ENCODE measurements around the gene TRIM62.
"Not testable (repeated sequence)": the region's sequence is repeated elsewhere in the genome, so short reads cannot be mapped to it uniquely, and the experiment has no call there.

The TRIM62 gene

DNA sequence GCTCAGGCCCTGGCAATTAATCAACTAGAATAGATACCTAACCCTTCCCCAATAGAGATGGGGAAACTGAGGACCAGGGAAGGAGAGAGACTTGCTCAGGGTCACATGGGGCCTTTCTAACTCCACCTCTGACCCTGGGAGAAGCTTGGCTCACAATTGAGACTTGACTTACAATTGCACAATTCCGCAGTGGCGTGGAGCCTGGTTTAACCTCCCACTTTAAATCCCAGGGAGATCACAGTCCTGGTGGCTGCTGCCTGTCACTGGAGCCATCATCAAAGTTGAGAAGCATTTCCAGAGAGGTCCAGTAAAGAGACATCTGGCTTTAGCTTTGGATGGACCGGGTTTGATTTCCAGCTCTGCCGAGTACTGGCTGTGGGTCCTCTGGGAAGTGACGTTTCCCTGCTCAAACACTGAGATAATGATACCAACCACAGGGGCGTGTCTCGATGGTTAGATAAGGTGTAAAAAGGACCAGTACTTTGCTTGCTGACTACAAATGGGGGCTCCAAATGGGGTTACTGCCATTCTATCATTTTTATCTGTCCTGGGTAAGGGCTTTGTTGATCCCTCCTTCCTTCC lies 39.3 kb downstream of the TRIM62 start:
- H3K4me3 ChIP-seq (ENCODE audit: low read depth, low read length), result no peak overlapping the region
- no peak for DNase-seq (ENCODE audit: low read depth)

DNA sequence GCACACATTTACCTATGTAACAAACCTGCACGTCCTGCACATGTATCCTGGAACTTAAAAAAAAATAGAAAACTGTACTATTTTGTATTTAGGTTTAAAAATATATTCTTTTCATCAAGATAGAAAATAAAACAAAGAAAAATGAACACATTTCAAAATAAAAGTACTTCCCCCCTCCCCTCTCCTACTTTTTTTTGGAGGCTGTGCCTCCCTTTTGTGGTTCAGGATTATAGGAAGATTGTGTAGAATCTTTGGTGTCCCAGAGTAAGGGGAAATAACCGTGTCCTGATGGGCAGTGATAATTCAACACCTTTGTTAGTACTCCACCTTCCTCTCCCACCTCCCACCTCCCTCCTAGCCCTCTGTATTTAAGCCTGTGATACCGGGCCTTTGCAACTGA lies 40.1 kb downstream of the TRIM62 start:
- no peak for DNase-seq (ENCODE audit: low read depth)
- no peak overlapping the region for H3K4me3 ChIP-seq (ENCODE audit: low read depth, low read length)

DNA sequence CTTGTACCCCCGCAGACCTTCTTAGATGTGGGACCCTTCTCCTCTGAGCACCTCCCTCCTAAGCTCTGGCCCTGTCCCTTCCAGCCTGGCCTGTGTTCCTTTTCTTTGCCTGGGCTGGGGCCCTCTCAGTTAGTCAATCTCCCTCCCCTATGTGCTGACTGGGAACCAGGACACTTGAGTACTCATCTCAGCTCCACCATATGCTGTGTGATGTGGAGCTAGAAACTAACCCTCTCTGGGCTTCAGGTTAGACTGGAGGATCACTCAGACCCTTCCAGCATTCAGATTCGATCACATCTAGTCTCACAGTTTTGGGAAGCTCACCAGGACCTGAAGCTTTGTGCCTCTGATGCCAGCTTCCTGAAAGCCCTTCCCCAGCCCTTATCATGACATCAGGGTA lies 40.6 kb downstream of the TRIM62 start:
- H3K4me3 ChIP-seq (ENCODE audit: low read depth, low read length), result no peak overlapping the region
- DNase-seq (ENCODE audit: low read depth), result no peak

DNA sequence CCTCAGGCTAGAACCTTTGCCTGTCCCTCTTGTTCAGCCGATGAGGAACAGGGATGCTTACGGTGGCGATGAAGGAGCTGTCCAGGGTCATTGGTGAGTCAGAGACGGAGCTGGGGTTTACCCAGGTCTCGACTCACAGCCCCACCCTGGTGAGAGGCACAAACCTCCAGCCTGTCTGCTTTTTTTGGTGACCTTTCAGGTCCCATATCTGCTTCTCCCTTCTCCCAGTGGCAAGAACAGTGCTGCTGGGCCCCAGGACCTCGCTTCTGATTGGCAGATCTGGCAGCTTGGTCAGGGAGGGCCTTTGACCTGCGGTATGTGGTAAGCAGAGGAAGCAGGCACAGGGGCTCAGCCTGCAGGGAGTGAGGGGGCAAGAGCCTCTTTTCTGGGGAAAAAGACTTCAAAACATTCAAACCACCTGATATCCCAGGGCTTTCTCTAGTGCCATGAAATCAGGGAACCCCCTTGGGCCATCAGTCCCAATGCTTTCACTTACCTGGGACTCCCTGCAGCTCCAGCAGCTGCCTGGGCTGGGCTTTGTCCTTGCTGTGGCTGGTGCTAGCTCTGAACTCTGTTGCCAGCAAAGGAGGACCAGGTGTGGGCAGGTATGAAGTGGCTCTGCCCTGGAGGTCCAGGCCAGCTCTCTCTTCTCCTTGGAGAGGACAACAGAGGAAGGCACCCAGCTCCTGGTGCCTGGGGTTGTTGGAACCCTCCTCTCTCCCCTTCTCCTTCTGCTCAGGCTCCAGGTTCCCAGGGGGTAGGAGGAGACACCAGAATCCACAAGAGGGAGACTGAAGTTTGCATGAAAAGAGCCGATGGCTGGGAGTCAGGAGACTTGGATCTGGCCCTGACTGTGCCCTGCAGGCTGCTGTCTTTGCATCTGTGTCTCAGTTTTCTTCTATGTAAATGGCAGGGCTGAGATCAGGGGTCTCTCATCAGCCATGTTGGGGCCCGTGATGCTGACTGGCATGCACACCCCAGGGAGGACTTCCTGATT lies 41.4 kb downstream of the TRIM62 start:
- DNase-seq (ENCODE audit: low read depth), result no peak
- H3K4me3 ChIP-seq (ENCODE audit: low read depth, low read length), result no peak overlapping the region

DNA sequence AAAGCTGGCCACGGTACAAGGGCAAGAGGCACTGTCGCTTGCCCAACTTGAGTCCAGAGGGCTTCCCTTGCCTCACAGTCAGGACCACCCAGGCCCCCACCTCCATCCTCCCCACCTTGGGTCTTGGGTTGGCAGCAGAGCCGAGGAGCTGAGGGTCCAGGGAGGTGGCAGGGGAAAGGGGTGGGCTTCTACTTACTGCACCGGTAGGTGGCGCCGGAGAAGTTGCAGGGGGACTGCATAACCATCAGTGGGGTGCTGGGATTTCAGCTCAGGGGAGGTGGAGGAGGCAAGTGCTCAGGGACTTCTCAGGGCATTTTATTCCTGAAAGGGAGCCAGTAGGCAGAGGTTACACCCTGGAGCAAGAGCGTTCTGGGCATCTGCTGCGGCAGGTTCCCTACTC lies 44.0 kb downstream of the TRIM62 start:
- no peak overlapping the region for H3K4me3 ChIP-seq (ENCODE audit: low read depth, low read length)
- DNase-seq (ENCODE audit: low read depth), result no peak

DNA sequence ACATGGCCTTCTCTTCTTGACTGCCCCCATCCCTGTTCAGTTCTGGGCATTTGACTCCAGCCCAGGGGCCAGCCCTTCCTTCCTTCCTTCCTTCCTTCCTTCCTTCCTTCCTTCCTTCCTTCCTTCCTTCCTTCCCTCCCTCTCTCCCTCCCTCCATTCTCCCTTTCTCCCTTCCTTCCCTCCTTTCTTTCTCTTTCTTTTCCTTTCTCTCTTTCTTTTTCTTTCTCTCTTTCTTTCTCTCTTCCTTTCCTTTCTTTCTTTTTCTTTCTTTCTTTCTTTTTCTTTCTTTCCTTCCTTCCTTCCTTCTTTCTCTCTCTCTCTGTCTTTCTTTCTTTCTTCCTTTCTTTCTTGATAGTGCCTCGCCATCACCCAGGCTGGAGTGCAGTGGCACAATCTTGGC lies 45.8 kb downstream of the TRIM62 start:
- not testable (repeated sequence) for H3K4me3 ChIP-seq (ENCODE audit: low read depth, low read length); DNase-seq (ENCODE audit: low read depth)

DNA sequence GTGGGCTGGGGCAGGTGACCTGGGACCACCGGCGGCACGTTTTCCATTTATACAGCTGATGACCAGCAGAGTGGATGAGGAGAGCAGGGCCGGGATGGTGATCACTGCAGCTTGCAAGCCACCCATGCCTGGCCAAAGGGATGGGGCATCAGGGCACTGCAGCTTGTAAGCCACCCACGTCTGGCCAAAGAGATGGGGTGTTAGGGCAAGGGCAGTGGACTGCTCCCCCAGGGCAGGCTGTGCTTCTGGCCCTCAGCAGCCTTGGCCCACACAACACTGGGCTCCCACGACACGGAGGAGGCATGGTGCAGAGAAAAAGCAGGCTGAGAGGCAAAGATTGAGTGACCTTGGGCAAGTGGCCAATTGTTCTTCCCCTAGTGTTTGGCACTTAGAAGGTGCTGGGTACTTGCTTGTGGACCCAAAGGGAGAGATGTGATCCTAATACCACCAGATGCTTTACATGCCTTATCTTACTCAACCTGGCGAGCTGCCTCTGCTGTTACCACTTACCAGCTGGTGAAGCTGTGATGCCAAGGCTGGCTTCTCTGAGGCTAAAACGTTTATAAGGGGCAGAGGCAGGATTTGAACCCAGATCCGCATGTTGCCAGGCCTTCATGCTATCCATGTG lies 48.3 kb downstream of the TRIM62 start:
- no peak overlapping the region for H3K4me3 ChIP-seq (ENCODE audit: low read depth, low read length)
- DNase-seq (ENCODE audit: low read depth), result no peak

DNA sequence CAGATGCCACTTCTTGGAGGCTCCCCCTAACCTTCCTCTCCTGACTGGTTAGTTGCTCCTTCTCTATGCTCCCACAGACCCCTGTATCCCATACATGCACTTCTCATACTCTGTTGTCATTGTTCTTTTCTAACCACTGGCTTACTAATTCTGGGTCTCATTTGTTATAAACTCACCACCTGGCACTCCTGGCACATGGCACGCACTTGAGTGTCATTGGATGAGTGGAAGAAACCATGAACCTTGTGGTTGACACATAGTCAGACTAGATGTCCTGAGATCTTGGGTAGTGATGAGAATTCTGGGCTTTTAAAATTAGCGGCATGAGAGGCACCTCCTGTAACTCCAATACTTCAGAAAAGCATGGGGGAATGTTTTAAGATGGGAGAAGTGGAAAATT lies 49.3 kb downstream of the TRIM62 start:
- H3K4me3 ChIP-seq (ENCODE audit: low read depth, low read length), result no peak overlapping the region
- DNase-seq (ENCODE audit: low read depth), result no peak

DNA sequence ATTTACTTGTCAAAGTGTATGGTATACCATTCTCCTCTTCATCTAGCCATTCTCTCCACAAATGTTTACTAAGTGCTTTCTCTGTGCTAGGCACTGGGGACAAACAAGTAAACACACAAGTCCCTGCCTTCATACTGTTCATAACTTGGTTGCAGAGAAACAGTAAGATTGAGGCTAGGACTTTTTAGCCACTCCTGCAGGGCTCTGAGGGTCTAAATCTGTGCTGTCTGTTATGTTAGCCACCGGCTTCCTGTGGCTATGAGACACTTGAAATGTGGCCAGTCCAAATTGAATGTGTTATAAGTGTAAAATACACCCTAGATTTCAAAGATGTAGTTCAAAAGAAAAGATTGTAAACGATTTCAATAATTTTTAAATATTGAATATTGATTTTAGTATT lies 50.7 kb downstream of the TRIM62 start:
- DNase-seq (ENCODE audit: low read depth), result no peak
- no peak overlapping the region for H3K4me3 ChIP-seq (ENCODE audit: low read depth, low read length)

DNA sequence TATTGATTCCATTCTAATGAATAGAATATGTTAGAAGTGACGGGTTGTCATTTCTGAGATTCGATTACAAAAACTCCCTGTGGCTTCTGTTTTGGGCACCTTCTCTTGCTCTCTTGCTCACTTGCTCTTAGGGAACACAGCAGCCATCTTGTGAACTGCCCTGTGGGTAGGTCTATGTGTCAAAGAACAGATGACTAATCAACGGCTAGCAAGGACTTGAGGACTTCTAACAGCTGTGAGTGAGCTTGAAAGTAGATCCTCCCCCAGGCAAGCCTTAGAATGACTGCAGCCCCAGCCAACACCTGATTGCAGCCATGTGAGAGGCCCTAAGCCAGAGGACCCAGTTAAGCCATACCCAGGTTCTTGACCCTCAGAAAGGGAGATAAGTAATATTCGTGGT lies 51.5 kb downstream of the TRIM62 start:
- no peak for DNase-seq (ENCODE audit: low read depth)

DNA sequence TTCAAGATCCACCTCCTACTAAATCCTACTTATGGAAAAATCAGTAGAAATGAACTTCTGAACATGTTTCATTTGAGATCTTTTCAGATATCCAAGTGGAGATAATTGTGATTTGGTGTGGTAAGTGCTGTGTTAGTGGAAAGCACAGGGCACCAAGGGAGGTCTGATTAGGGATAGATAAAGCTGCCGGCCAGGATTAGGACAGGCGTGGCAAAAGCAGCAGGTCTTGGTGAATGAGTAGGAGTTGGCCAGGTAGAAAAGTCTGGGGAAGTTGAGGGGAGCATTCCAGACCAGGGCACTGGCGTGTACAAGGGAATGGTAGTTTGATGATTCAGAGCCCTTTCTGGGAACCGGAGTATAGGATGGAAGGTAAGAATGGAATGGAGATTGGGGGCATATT lies 53.1 kb downstream of the TRIM62 start:
- H3K4me3 ChIP-seq (ENCODE audit: low read depth, low read length), result no peak overlapping the region
- DNase-seq (ENCODE audit: low read depth), result no peak

More for the DNA sequence above, 51.5 kb downstream of the TRIM62 start:
- H3K4me3 ChIP-seq (ENCODE audit: low read depth, low read length), result no peak overlapping the region

DNA sequence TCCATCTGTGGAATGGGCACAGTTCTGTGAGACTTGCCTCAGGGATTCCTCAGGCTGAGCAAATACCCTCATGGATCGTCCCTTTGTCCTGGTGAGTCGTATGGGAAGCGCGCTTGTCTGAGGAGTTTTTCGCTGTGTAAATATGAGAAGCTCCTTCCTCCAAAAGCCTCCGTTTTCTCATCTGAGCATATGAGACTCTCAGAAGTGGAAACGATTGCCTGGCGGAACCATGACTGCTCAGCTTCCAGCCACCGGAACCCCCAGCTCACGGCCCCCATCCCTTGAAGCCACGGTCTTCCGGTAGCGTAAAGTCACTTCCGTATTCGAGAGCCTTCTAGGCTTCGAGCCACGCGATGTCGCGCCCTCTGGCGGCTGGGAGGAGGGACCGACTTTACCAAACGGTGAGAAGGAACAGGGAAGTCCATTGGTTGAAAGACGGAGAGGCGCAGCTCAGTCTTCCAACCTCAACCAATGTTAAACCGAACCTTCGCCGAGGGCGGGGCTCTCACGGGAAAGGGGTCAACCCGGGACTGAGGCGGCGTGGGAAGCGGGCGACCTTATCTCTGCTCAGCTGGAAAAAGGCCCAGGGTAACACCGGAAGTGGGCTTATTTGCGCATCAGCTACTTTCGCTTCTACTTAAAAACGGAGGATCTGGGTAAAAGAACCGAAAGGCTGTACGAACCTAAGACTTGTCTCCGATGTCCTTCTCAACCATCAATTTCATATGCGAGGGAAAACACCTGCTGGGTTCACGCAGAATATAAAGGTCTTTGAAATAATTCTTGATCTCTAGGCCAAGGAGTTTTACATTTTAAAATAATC lies 54.6 kb downstream of the TRIM62 start:
- peak; percentile 96 for DNase-seq (ENCODE audit: low read depth)

DNA sequence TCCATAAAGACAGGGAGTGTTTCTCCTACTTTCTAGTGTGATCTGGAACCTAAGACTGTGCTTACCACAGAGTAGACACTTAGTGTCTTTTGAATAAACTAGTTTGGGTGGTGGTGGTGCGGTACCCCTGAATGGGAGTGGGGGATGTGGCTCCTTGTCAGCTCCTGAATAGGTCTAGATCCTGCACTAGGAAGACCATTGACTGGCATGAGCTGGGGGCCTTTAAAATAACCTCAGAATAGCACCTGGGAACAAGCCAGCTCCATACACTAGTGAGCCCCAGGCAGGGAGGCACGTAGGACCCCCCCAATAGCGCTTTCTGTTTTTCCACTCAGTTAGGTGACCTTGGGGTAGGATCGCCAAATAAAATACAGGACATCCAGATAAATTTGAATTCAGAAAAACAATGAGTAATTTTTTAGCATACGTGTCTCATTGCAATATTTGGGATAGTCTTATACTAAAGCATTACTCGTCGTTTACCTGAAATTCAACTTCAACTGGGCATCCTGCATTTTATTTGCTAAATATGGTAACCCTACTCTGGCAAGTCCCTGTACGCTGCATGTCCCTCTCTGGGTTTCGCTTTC lies 55.3 kb downstream of the TRIM62 start:
- H3K4me3 ChIP-seq (ENCODE audit: low read depth, low read length), result peak overlapping the region; percentile 84
- no peak for DNase-seq (ENCODE audit: low read depth)

More for the DNA sequence above, 54.6 kb downstream of the TRIM62 start:
- peak overlapping the region; percentile 84 for H3K4me3 ChIP-seq (ENCODE audit: low read depth, low read length)

DNA sequence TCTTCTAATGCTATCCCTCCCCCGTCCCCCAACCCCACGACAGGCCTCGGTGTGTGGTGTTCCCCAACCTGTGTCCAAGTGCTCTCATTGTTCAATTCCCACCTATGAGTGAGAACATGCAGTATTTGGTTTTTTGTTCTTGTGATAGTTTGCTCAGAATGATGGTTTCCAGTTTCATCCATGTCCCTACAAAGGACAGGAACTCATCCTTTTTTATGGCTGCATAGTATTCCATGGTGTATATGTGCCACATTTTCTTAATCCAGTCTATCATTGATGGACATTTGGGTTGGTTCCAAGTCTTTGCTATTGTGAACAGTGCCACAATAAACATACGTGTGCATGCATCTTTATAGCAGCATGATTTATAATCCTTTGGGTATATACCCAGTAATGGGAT lies 57.2 kb downstream of the TRIM62 start:
- DNase-seq (ENCODE audit: low read depth); H3K4me3 ChIP-seq (ENCODE audit: low read depth, low read length): not testable (repeated sequence)

DNA sequence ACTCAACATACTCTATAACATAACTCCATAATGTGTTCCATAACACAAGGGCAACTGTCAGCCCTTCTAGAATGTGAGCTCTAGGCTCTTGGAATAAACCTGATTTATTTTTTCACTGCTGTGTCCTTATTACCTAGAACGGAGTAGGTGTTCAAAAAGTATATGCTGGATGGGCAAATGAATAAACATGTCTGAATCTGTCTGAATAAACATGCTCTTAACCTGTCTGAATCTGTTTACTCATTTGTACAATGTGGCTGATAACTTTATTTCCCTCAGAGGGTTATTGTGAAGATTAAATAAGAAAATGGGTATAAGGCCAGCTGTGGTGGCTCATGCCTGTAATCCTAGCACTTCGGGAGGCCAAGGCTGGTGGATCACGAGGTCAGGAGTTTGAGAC lies 58.6 kb downstream of the TRIM62 start:
- DNase-seq (ENCODE audit: low read depth), result no peak
- H3K4me3 ChIP-seq (ENCODE audit: low read depth, low read length), result no peak overlapping the region

DNA sequence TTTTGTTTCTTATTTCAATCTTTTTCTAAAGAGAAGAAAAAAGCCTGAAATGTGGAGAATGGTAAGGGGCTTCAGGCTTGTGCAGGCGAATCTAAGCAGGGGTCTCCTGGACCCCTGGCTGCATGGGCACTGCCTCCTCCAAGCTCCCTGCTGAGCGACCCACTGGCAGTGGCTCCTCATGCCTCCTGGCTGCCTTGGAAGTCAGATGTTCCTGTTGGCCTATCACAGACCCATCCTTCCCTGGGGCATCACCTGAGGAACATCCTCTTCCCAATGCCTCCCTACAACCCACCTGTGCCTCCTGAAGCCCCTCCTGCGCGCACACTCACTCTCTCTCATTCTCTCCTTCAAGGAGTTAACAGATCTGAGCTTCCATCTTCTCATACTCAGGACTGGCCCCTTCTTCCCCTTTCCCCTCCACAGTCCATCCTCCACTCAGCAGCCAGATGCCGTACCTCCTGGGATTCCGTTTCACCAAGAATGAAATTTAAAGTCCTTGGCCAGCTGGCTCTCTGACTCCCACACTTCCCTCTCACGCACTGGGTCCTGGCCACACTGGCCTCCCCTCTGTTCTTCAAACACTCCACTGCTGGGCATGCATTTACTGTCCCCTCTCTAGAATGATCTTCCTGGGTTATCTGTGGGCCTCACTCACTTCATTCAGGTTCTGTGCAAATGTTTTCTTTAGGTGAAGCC lies 59.2 kb downstream of the TRIM62 start:
- no peak overlapping the region for H3K4me3 ChIP-seq (ENCODE audit: low read depth, low read length)
- DNase-seq (ENCODE audit: low read depth), result no peak

DNA sequence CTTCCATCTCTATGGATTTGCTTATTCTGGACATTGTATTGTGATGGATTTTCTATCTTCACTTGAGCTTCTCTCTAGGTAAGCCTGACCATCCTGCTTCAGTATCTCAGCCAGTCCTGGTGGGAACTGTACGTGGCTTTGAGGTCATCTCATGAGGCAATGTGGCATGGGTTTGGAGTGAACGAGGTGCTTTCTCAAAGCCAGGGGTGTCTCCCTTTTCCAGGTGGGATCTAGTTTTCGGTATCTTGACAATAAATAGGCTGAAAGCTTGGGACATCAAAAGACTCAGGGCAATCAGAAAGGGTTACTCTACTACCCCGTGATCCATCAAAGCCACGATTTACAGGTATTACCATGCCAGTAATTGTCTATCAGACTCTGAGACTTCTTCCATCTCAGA lies 60.1 kb downstream of the TRIM62 start:
- DNase-seq (ENCODE audit: low read depth), result no peak
- no peak overlapping the region for H3K4me3 ChIP-seq (ENCODE audit: low read depth, low read length)

DNA sequence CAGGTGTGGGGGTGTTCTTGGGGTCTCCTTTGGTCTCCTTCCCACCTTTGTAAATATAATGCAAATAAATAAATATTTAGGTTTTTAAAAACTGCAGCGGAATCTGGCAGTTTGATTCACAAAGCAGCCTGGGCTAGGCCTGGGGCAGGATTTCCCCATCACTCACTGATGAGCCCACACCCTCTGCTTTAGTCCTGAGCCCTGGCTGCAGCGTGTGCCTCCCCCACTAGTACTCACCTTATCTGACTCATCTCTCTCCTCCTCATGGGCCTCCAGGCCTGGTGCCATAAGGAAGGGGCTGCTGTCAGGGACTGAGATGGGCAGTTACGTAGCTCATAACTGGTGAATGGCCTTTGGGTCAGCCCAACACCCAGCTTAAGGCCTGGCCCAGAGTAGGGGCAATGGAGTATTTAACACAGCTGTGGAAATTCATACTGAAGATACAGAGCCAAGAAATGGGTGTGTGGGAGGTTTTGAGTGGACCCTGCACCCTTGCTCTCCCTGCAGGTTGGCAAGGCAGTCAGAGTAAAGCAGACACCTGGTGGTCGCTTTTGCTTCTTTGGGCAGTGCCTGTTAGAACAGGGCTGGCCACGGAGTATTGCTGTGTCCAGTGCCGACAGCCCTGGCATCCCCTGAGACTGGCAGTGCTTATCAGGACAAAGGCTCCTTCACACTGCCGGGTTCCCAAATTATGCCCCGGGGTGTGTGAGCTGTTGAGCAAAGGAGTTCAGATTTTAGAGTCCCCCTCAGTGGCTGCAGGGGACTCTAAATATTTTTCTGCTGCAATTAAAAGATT lies 61.2 kb downstream of the TRIM62 start:
- no peak overlapping the region for H3K4me3 ChIP-seq (ENCODE audit: low read depth, low read length)
- no peak for DNase-seq (ENCODE audit: low read depth)

Data from skeletal muscle cell (primary cell).